ENCODE measurements around the gene LXN. TPM values are rescaled to one million over a fixed set of nuclear protein-coding genes. Genes with fewer than 3 reads are reported as not detected.

Gene LXN
- total RNA-seq, 1 experiment from 2014 or later, result 4.6 TPM

Other genes with a start within 250 kb of the LXN start
- gene MLF1, start 101.5 kb downstream of the LXN start, total RNA-seq (2021), result 22.3 to 35.6 TPM (median 31.9 TPM) in 3 replicates
- 38.9 to 44.5 TPM (median 43.2 TPM) in 3 replicates for gene GFM1, start 28.1 kb downstream of the LXN start, total RNA-seq (2021)
- gene RARRES1, start 59.8 kb upstream of the LXN start, total RNA-seq (2021), result 0.16 to 1.4 TPM (median 0.35 TPM) in 3 replicates
- 6.6 to 8.2 TPM (median 6.7 TPM) in 3 replicates for gene MFSD1, start 129.4 kb upstream of the LXN start, total RNA-seq (2021)

All from WTC11 (cell line).